A549 (cell line): ENCODE data around the gene FAM180A. TPM values are rescaled to one million over a fixed set of nuclear protein-coding genes. Genes with fewer than 3 reads are reported as not detected.

Experiments used
- ATAC-seq, 2 experiments: fragments of 200-7000 bp in 1 of 2; fragments of >200 bp in 1 of 2; cut with Nextera tagmentation in 1 of 2; cut with Tn5 transposase in 1 of 2; 3 replicates each; pipeline versions ENCODE4 v1.8.0 to v1.9.1; 2018 to 2020; ENCODE audit warnings: mild to moderate bottlenecking in 1 of 2, moderate library complexity in 1 of 2
- CTCF ChIA-PET: fragments of 300-600 bp; sonication (Branson Sonifier 250); formaldehyde crosslinking; extraction: SDS; loops from one replicate; lab custom pipeline; 2021; ENCODE audit warnings: antibody characterized with exemption, inconsistent platforms; lab: Yijun Ruan, JAX
- POLR2A ChIA-PET: fragments of 350-600 bp; formaldehyde crosslinking; extraction: SDS; loops from one replicate; lab custom pipeline; 2021; ENCODE audit warnings: antibody characterized with exemption, inconsistent platforms; lab: Yijun Ruan, JAX
- DNase-seq, 2 experiments: peaks; one replicate each; pipeline versions ENCODE4 v3.0.0 to v3.0.0-alpha.2; 2011 to 2016; ENCODE audit warnings: low read depth in 1 of 2, low spot score in 1 of 2
- FAIRE-seq: peaks from 2 replicates; lab custom pipeline; 2011; peaks lifted over from hg19 to GRCh38; lab: Jason Lieb, UNC
- H3K27ac ChIP-seq, 2 experiments: fragments of >200 bp; sonication (Bioruptor Twin); formaldehyde crosslinking; 3 replicates each; pipeline ENCODE4 v1.5.1; 2016 to 2017
- H3K4me1 ChIP-seq: fragments of >200 bp; sonication (Bioruptor Twin); formaldehyde crosslinking; 3 replicates; pipeline ENCODE4 v1.6.1; 2016
- H3K4me2 ChIP-seq: fragments of >200 bp; sonication (Bioruptor Twin); formaldehyde crosslinking; 3 replicates; pipeline ENCODE4 v1.6.1; 2016
- H3K4me3 ChIP-seq: fragments of >200 bp; sonication (Bioruptor Twin); formaldehyde crosslinking; 3 replicates; pipeline ENCODE4 v1.5.1; 2016
- H3K9me3 ChIP-seq: fragments of >200 bp; sonication (Bioruptor Twin); formaldehyde crosslinking; 3 replicates; pipeline ENCODE4 v1.6.1; 2016
- BHLHE40 ChIP-seq: IDR thresholded peaks from 2 replicates; pipeline ENCODE4 v1.6.1; 2012; ENCODE audit warnings: low read depth, low read length, inconsistent platforms
- CBX8 ChIP-seq: fragments of 200-600 bp; sonication (generic); IDR thresholded peaks from 2 replicates; pipeline ENCODE4 v1.6.1; 2016
- CHD4 ChIP-seq: fragments of 200-600 bp; sonication (generic); IDR thresholded peaks from 2 replicates; pipeline ENCODE4 v1.6.1; 2016; ENCODE audit warnings: antibody characterized with exemption, mild to moderate bottlenecking, borderline replicate concordance
- CTCF ChIP-seq: fragments of >200 bp; sonication (Bioruptor Twin); formaldehyde crosslinking; IDR thresholded peaks from 3 replicates; pipeline ENCODE4 v1.5.1; 2016
- E2F6 ChIP-seq: IDR thresholded peaks from 2 replicates; pipeline ENCODE4 v1.6.1; 2012; ENCODE audit warnings: low read depth, borderline replicate concordance
- EHMT2 ChIP-seq: fragments of 200-600 bp; sonication (generic); IDR thresholded peaks from 2 replicates; pipeline ENCODE4 v1.6.1; 2016; ENCODE audit warnings: antibody characterized with exemption, low read depth, mild to moderate bottlenecking, moderate library complexity
- EP300 ChIP-seq, 2 experiments: fragments of >200 bp; sonication (Bioruptor Twin); formaldehyde crosslinking; IDR thresholded peaks; 2 replicates in 1 of 2; 3 replicates in 1 of 2; pipeline ENCODE4 v1.6.1; 2016 to 2017
- FOSB ChIP-seq: fragments of 250-450 bp; sonication (Bioruptor Pico); IDR thresholded peaks from 2 replicates; pipeline ENCODE4 v1.5.0; 2020; ENCODE audit warnings: mild to moderate bottlenecking, moderate library complexity
- HDAC2 ChIP-seq: fragments of 200-600 bp; sonication (generic); IDR thresholded peaks from 2 replicates; pipeline ENCODE4 v1.6.1; 2016
- HMGXB4 ChIP-seq: fragments of 250-450 bp; sonication (Bioruptor Pico); IDR thresholded peaks from 2 replicates; pipeline ENCODE4 v1.5.0; 2021; ENCODE audit warnings: mild to moderate bottlenecking, moderate library complexity, borderline replicate concordance
- HOXB5 ChIP-seq: fragments of 250-450 bp; sonication (Bioruptor Pico); IDR thresholded peaks from 2 replicates; pipeline ENCODE4 v1.5.0; 2020; ENCODE audit warnings: mild to moderate bottlenecking, moderate library complexity
- JUN ChIP-seq, 2 experiments: fragments of >200 bp; sonication (Bioruptor Twin); formaldehyde crosslinking; IDR thresholded peaks; 2 replicates in 1 of 2; 3 replicates in 1 of 2; pipeline ENCODE4 v1.6.1; 2016 to 2017
- KDM1A ChIP-seq: fragments of 200-600 bp; sonication (generic); IDR thresholded peaks from 2 replicates; pipeline ENCODE4 v1.6.1; 2016; ENCODE audit warnings: low read depth, mild to moderate bottlenecking
- MYC ChIP-seq: IDR thresholded peaks from 2 replicates; pipeline ENCODE4 v1.6.1; 2012; ENCODE audit warnings: mild to moderate bottlenecking, inconsistent platforms, low read length, improper control_type of control experiment, borderline replicate concordance
- NR3C1 ChIP-seq: fragments of >200 bp; sonication (Bioruptor Twin); formaldehyde crosslinking; IDR thresholded peaks from 3 replicates; pipeline ENCODE4 v1.6.1; 2017
- POLR2A ChIP-seq: IDR thresholded peaks from 2 replicates; pipeline ENCODE4 v1.6.1; 2012; ENCODE audit warnings: mild to moderate bottlenecking, low read length
- POLR2AphosphoS2 ChIP-seq: conservative IDR thresholded peaks from 2 replicates; pipeline ENCODE4 v1.6.1; 2012; ENCODE audit warnings: low read length, improper control_type of control experiment, inconsistent platforms
- RAD21 ChIP-seq, 2 experiments: fragments of >200 bp in 1 of 2; sonication (Bioruptor Twin) in 1 of 2; formaldehyde crosslinking in 1 of 2; IDR thresholded peaks in 1 of 2; conservative IDR thresholded peaks in 1 of 2; 2 replicates in 1 of 2; 3 replicates in 1 of 2; pipeline ENCODE4 v1.6.1; 2012 to 2018; ENCODE audit warnings: inconsistent platforms in 1 of 2
- RFX5 ChIP-seq: fragments of 450-650 bp; IDR thresholded peaks from 2 replicates; pipeline ENCODE4 v1.7.1; 2014; ENCODE audit warnings: antibody characterized with exemption, mild to moderate bottlenecking, moderate library complexity
- RNF2 ChIP-seq: fragments of 200-600 bp; sonication (generic); IDR thresholded peaks from 2 replicates; pipeline ENCODE4 v1.6.1; 2016; ENCODE audit warnings: low read depth, mild to moderate bottlenecking, antibody characterized with exemption, moderate library complexity, borderline replicate concordance
- SREBF2 ChIP-seq: fragments of 450-650 bp; IDR thresholded peaks from 2 replicates; pipeline ENCODE4 v1.6.1; 2014; ENCODE audit warnings: mild to moderate bottlenecking, moderate library complexity
- TP53 ChIP-seq: fragments of 250-450 bp; sonication (Bioruptor Pico); IDR thresholded peaks from 2 replicates; pipeline ENCODE4 v1.5.0; 2021; ENCODE audit warnings: mild to moderate bottlenecking, moderate library complexity
- USF2 ChIP-seq: fragments of 450-650 bp; IDR thresholded peaks from 2 replicates; pipeline ENCODE4 v1.6.1; 2014; ENCODE audit warnings: antibody characterized with exemption
- ZFP36 ChIP-seq: fragments of 450-650 bp; IDR thresholded peaks from 2 replicates; pipeline ENCODE4 v1.6.1; 2014; ENCODE audit warnings: borderline replicate concordance; ENCODE audit not compliant: partially characterized antibody
- ZSCAN20 ChIP-seq: fragments of 250-450 bp; sonication (Bioruptor Pico); IDR thresholded peaks from 2 replicates; pipeline ENCODE4 v1.8.0; 2022; ENCODE audit warnings: mild to moderate bottlenecking, moderate library complexity
- WGBS: methylation state at CpG from one replicate; pipeline ENCODE4 v1.1.6; 2017; ENCODE audit errors: missing lambda C conversion rate; 5-methylcytosine and 5-hydroxymethylcytosine counted together
- polyA plus RNA-seq, 4 experiments: library from polyadenylated mRNA; depleted of rRNA in 3 of 4; stranded (reverse); fragments of >200 nt; fragmentation: RNase III in 1 of 4; extraction: RNeasy Plus Mini Kit Qiagen cat#74134 plus additional on column Dnase treatment in 1 of 4; gene quantifications; 2 replicates in 3 of 4; 3 replicates in 1 of 4; pipeline ENCODE4 v1.2.3, GENCODE V29; 2011 to 2017

The FAM180A gene
- polyA plus RNA-seq, 2 of the 4 experiments (the other 2 are of a cell fraction): not detected

- H3K27ac ChIP-seq: no peak overlapping the region
- no peak overlapping the region for H3K4me2 ChIP-seq
- H3K9me3 ChIP-seq: no peaks in the 10 kb centered on the region
- 45% methylated on average over 2 of the region's 2 CpGs for WGBS
- no peak for FAIRE-seq
- H3K4me1 ChIP-seq: no peaks in the 10 kb centered on the region
- no peak for DNase-seq
- no peak overlapping the region for H3K4me3 ChIP-seq
- CTCF ChIA-PET: interaction anchor here (0.7 to 5.9 kb wide), 5 partner anchors 8 to 612 kb away, joined by 3 to 33 read pairs (median 4); no protein-coding TSS in a partner anchor
- POLR2A ChIA-PET: no interaction called here
- TF ChIP-seq CBX8 (no peak), SREBF2 (no peak), POLR2A (no peak), HOXB5 (CRISPR knock-in tag) (no peak), EP300 (IDR thresholded peaks at IDR 0.05) (no peak), ZFP36 (no peak), FOSB (CRISPR knock-in tag) (no peak), HMGXB4 (CRISPR knock-in tag) (no peak)
- ATAC-seq: no peak
Measured at GRCh38 chr7:135793841-135794240, 45.2 kb upstream of the FAM180A start.

GRCh38 chr7:135792866-135793265 lies 44.3 kb upstream of the FAM180A start:
- DNase-seq (no peak), ATAC-seq (no peak), FAIRE-seq (no peak)
- TF ChIP-seq USF2 (no peak), HOXB5 (CRISPR knock-in tag) (no peak), TP53 (CRISPR knock-in tag) (no peak), EP300 (IDR thresholded peaks at IDR 0.05) (no peak), RNF2 (no peak), E2F6 (no peak), ZSCAN20 (CRISPR knock-in tag) (no peak), CHD4 (no peak), BHLHE40 (no peak), HDAC2 (no peak), EHMT2 (no peak), RAD21 (conservative IDR thresholded peaks at IDR 0.05 in 1 of 2, IDR thresholded peaks at IDR 0.05 in 1 of 2) (no peak), NR3C1 (no peak), CTCF (no peak), RFX5 (no peak), KDM1A (no peak), POLR2AphosphoS2 (no peak), HMGXB4 (CRISPR knock-in tag) (no peak), JUN (IDR thresholded peaks at IDR 0.05) (no peak), MYC (no peak)
- Histone ChIP-seq H3K4me1 (no peaks in the 10 kb centered on the region), H3K27ac (no peak overlapping the region), H3K9me3 (no peaks in the 10 kb centered on the region), H3K4me3 (no peak overlapping the region), H3K4me2 (no peak overlapping the region)
- 64% methylated on average over 9 of the region's 9 CpGs for WGBS
- CTCF ChIA-PET: interaction anchor here (0.7 to 5.9 kb wide), 5 partner anchors 9 to 518 kb away, joined by 3 to 33 read pairs (median 4); no protein-coding TSS in a partner anchor
- POLR2A ChIA-PET: no interaction called here
